HepG2 (cell line): ENCODE data around the gene IQCN.

Experiments used
- ATF1 ChIP-seq: IDR thresholded peaks from 2 replicates; pipeline ENCODE4 v1.6.1; 2016; ENCODE audit warnings: mild to moderate bottlenecking, control low read depth
- CHCHD3 ChIP-seq: sonication (generic); formaldehyde crosslinking; IDR thresholded peaks from 2 replicates; pipeline ENCODE4 v1.8.0; 2022; ENCODE audit warnings: mild to moderate bottlenecking, missing genetic modification reagents, moderate library complexity
- MXD4 ChIP-seq: IDR thresholded peaks from 2 replicates; pipeline ENCODE4 v1.6.1; 2016; ENCODE audit warnings: mild to moderate bottlenecking, missing biosample characterization, missing genetic modification reagents
- NFIC ChIP-seq: IDR thresholded peaks from 2 replicates; pipeline ENCODE4 v1.6.1; 2012; ENCODE audit warnings: mild to moderate bottlenecking, low read length, inconsistent platforms
- SAFB2 ChIP-seq: sonication (generic); formaldehyde crosslinking; IDR thresholded peaks from 2 replicates; pipeline ENCODE4 v1.5.1; 2020; ENCODE audit warnings: missing genetic modification reagents, low read depth, mild to moderate bottlenecking, borderline replicate concordance
- SRF ChIP-seq: IDR thresholded peaks from 2 replicates; pipeline ENCODE4 v1.6.1; 2011; ENCODE audit warnings: mild to moderate bottlenecking, low read depth, low read length, moderate library complexity
- TF ChIP-seq, protein P1 (sequence below): sonication (generic); formaldehyde crosslinking; IDR thresholded peaks from 2 replicates; pipeline ENCODE4 v1.4.0; 2020; ENCODE audit warnings: low read depth, missing genetic modification reagents
- TF ChIP-seq, protein P2 (sequence below): sonication (generic); formaldehyde crosslinking; IDR thresholded peaks from 2 replicates; pipeline ENCODE4 v1.5.0; 2020; ENCODE audit warnings: mild to moderate bottlenecking, missing genetic modification reagents, moderate library complexity

DNA sequence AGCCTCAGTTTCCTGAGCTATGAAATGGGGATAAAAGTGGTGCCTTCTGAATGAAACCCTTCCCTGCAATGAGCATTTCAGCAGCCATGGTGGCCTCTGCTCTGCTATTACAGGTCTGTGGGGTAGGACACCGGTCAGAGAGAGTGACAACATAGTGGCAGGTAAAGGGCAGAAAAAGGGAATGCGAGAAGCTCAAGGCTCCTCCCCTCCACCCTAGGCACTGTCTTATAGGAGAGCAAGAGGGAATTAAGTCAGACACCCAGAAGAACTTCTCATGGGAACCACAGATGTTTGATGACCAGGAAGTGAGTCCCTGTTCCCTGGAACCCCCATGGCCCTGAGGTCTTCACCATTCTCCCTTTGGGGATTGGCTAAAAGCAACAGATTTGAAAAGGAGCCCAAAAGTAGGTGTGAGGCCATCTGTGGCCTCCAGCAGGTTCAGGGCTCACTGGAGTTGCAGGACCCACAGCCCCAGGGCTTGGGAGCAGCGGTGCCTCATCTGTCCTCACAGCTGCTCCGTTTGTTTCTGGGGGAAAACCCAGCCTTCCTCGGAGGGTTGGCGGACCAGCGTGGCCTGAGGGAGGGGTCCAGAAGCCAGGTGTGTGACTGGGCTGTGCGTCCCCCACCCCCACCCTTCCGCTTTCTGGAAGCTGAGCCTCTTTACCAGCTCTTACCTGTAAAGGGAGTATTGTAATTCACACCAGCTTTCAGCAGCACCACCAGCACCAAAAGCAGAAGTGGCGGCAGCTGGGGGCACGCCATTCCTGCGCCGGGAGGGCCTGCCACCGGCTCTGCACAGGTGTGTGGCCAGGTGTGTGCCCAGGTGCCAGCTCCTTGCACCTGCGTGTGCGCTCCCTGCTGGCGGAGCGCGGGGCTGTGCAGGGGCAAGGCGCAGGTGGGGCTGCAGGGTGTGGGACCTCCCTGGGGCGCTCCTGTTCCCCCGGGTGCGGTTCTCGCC is 19.4 kb downstream of the IQCN start:
- TF ChIP-seq NFIC (no peak), SRF (no peak), MXD4 (no peak), CHCHD3 (no peak), ATF1 (CRISPR knock-in tag) (no peak), SAFB2 (no peak)
- TF ChIP-seq, protein P1, sequence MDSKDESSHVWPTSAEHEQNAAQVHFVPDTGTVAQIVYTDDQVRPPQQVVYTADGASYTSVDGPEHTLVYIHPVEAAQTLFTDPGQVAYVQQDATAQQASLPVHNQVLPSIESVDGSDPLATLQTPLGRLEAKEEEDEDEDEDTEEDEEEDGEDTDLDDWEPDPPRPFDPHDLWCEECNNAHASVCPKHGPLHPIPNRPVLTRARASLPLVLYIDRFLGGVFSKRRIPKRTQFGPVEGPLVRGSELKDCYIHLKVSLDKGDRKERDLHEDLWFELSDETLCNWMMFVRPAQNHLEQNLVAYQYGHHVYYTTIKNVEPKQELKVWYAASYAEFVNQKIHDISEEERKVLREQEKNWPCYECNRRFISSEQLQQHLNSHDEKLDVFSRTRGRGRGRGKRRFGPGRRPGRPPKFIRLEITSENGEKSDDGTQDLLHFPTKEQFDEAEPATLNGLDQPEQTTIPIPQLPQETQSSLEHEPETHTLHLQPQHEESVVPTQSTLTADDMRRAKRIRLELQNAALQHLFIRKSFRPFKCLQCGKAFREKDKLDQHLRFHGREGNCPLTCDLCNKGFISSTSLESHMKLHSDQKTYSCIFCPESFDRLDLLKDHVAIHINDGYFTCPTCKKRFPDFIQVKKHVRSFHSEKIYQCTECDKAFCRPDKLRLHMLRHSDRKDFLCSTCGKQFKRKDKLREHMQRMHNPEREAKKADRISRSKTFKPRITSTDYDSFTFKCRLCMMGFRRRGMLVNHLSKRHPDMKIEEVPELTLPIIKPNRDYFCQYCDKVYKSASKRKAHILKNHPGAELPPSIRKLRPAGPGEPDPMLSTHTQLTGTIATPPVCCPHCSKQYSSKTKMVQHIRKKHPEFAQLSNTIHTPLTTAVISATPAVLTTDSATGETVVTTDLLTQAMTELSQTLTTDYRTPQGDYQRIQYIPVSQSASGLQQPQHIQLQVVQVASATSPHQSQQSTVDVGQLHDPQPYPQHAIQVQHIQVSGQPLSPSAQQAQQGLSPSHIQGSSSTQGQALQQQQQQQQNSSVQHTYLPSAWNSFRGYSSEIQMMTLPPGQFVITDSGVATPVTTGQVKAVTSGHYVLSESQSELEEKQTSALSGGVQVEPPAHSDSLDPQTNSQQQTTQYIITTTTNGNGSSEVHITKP (CRISPR knock-in tag) = no peak
- TF ChIP-seq, protein P2, sequence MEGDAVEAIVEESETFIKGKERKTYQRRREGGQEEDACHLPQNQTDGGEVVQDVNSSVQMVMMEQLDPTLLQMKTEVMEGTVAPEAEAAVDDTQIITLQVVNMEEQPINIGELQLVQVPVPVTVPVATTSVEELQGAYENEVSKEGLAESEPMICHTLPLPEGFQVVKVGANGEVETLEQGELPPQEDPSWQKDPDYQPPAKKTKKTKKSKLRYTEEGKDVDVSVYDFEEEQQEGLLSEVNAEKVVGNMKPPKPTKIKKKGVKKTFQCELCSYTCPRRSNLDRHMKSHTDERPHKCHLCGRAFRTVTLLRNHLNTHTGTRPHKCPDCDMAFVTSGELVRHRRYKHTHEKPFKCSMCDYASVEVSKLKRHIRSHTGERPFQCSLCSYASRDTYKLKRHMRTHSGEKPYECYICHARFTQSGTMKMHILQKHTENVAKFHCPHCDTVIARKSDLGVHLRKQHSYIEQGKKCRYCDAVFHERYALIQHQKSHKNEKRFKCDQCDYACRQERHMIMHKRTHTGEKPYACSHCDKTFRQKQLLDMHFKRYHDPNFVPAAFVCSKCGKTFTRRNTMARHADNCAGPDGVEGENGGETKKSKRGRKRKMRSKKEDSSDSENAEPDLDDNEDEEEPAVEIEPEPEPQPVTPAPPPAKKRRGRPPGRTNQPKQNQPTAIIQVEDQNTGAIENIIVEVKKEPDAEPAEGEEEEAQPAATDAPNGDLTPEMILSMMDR (CRISPR knock-in tag) = peak; percentile 26; the same call in 1 of the 2 replicates
